ENCODE data around the gene PLAC8L1. TPM values are rescaled to one million over a fixed set of nuclear protein-coding genes. Genes with fewer than 3 reads are reported as not detected.
A peak's percentile ranks its signal among the peaks of the same experiment; 100 is the strongest.

Gene PLAC8L1
- total and polyA plus RNA-seq, 2 of the 8 experiments (the other 6 are each of a cell fraction or from before 2014, with no cell fraction given): 0.42 TPM; not detected in 1

GRCh38 chr5:146079695-146080373 lies 25.5 kb downstream of the PLAC8L1 start:
- Histone ChIP-seq H3K9ac (replicated peaks in 1 of 4; ENCODE audit: extremely low read depth in 1 of 4, low read depth in 3 of 4, low read length in 3 of 4) (no peak overlapping the region), H3K27ac (ENCODE audit: low read depth, low read length) (no peak overlapping the region), H2AK5ac (ENCODE audit: low read depth, low read length) (no peak overlapping the region), H3K23ac (ENCODE audit: insufficient read length) (no peak overlapping the region), H3K4me1 (replicated peaks in 1 of 4; ENCODE audit: control insufficient read depth in 3 of 4, insufficient read depth in 4 of 4, low read length in 3 of 4) (peaks cover 0 to 21% (median 14%) of the 10 kb centered on the region in 4 experiments; a peak in 6 of 7 replicates), H3K27me3 (replicated peaks in 1 of 4; ENCODE audit: control insufficient read depth in 3 of 4, extremely low read depth in 1 of 4, insufficient read depth in 3 of 4, low read length in 3 of 4) (no peaks in the 10 kb centered on the region; a peak in 1 of 7 replicates), H4K5ac (ENCODE audit: insufficient read length, low read depth, low read length) (no peak overlapping the region), H3K18ac (ENCODE audit: extremely low read depth, low read length) (no peak overlapping the region), H2BK20ac (ENCODE audit: low read length) (no peak overlapping the region), H2BK12ac (ENCODE audit: low read depth, low read length) (no peak overlapping the region), H3K79me1 (ENCODE audit: low read depth, low read length) (no peaks in the 10 kb centered on the region), H3K4ac (replicated peaks; ENCODE audit: insufficient read length, low read depth, low read length) (no peak overlapping the region), H4K8ac (ENCODE audit: extremely low read depth, insufficient read depth, low read length) (no peak overlapping the region), H3K4me3 (ENCODE audit: extremely low read depth in 1 of 4, insufficient read depth in 2 of 4, low read depth in 3 of 4, low read length in 4 of 4) (no peak overlapping the region), H3K14ac (ENCODE audit: insufficient read length) (no peak overlapping the region), H2AFZ (ENCODE audit: low read length) (no peak overlapping the region), H3K9me3 (ENCODE audit: insufficient read depth in 2 of 2, low read depth in 1 of 2, low read length in 1 of 2) (no peaks in the 10 kb centered on the region), H3K23me2 (ENCODE audit: low read depth, low read length) (no peaks in the 10 kb centered on the region), H4K91ac (replicated peaks; ENCODE audit: insufficient read length, low read length) (no peak overlapping the region), H3K56ac (replicated peaks; ENCODE audit: insufficient read length, low read depth, low read length) (no peak overlapping the region), H4K20me1 (replicated peaks in 1 of 2; ENCODE audit: control insufficient read depth in 1 of 2, insufficient read depth in 2 of 2, low read length in 2 of 2) (no peaks in the 10 kb centered on the region), H2BK5ac (ENCODE audit: low read depth, low read length) (no peak overlapping the region), H3K79me2 (ENCODE audit: control insufficient read depth in 1 of 2, insufficient read depth in 2 of 2, low read length in 2 of 2) (no peaks in the 10 kb centered on the region), H3K36me3 (ENCODE audit: control insufficient read depth in 2 of 4, insufficient read depth in 4 of 4, low read length in 3 of 4) (no peaks in the 10 kb centered on the region), H2BK120ac (replicated peaks; ENCODE audit: low read depth, low read length) (no peak overlapping the region), H2BK15ac (ENCODE audit: low read length) (no peak overlapping the region), H3K4me2 (ENCODE audit: insufficient read depth in 1 of 2, low read depth in 2 of 2, low read length in 2 of 2) (no peak overlapping the region)
- DNase-seq (ENCODE audit: low read depth in 1 of 2, low spot score in 2 of 2) (no peak), FAIRE-seq (peak; percentile 42)
- WGBS, 2 experiments (ENCODE audit: extremely low coverage in 1 of 2, insufficient coverage in 1 of 2, insufficient read length in 1 of 2, insufficient replicate concordance in 2 of 2, low coverage in 1 of 2, low lambda C conversion rate in 2 of 2, missing lambda C conversion rate in 1 of 2): 73% methylated on average over 7 of the region's 7 CpGs; no CpG with 5 or more reads in 1 of the 2 experiments
- ChIA-PET POLR2A (ENCODE audit: partially characterized antibody) (interaction anchor here (1.1 to 1.2 kb wide), 2 partner anchors 10 to 13 kb away, joined by 3 read pairs; no protein-coding TSS in a partner anchor), CTCF (ENCODE audit: partially characterized antibody) (no interaction called here)
- no peak for TF ChIP-seq POU5F1 (IDR thresholded peaks at IDR 0.05; ENCODE audit: low read depth, low read length)
- TF ChIP-seq KDM5A (IDR thresholded peaks at IDR 0.05; ENCODE audit: low read length): no peak
- no peak for TF ChIP-seq KDM4A (IDR thresholded peaks at IDR 0.05; ENCODE audit: low read depth, low read length, severe bottlenecking)
- TF ChIP-seq SUZ12 (IDR thresholded peaks at IDR 0.05; ENCODE audit: low read length): no peak
- TF ChIP-seq FOSL1 (IDR thresholded peaks at IDR 0.05; ENCODE audit: insufficient read depth, low read depth, low read length): no peak
- TF ChIP-seq RAD21 (IDR thresholded peaks at IDR 0.05 in 1 of 2, conservative IDR thresholded peaks at IDR 0.05 in 1 of 2; ENCODE audit: low read depth in 2 of 2, low read length in 2 of 2): no peak
- TF ChIP-seq NANOG (IDR thresholded peaks at IDR 0.05; ENCODE audit: insufficient read depth, low read depth, low read length, poor library complexity, severe bottlenecking): no peak
- TF ChIP-seq TBP (IDR thresholded peaks at IDR 0.05; ENCODE audit: low read depth, low read length): no peak
- TF ChIP-seq SIX5 (IDR thresholded peaks at IDR 0.05; ENCODE audit: low read depth, low read length): no peak
- no peak for TF ChIP-seq JUND (IDR thresholded peaks at IDR 0.05; ENCODE audit: low read length)
- TF ChIP-seq SP2 (IDR thresholded peaks at IDR 0.05; ENCODE audit: low read length): no peak
- no peak for TF ChIP-seq ASH2L (IDR thresholded peaks at IDR 0.05; ENCODE audit: low read length)
- no peak for TF ChIP-seq BACH1 (IDR thresholded peaks at IDR 0.05; ENCODE audit: low read length)
- no peak for TF ChIP-seq GTF2F1 (IDR thresholded peaks at IDR 0.05; ENCODE audit: borderline replicate concordance, low read depth, low read length)

Data from H1 (cell line).